Body of pancreas (tissue), 4 donors: ENCODE results near the gene FCGBP. TPM values are rescaled to one million over a fixed set of nuclear protein-coding genes. Genes with fewer than 3 reads are reported as not detected.

Experiments
- ATAC-seq: fragments of 150-250 bp; one replicate; pipeline ENCODE4 v1.9.1; 2016
- DNase-seq, 4 donors: peaks; one replicate each; pipeline ENCODE4 v3.0.0-alpha.2; 2019
- H3K27ac ChIP-seq, 4 donors: fragments of 200-600 bp; sonication (generic); 1 replicate in 3 of 4; 2 replicates in 1 of 4; pipeline versions ENCODE4 v1.5.1 to v1.6.1; 2016 to 2019; ENCODE audit warnings: mild to moderate bottlenecking in 1 of 4, mixed read lengths in 1 of 4, moderate library complexity in 1 of 4
- H3K27me3 ChIP-seq, 2 donors: fragments of 200-600 bp; sonication (generic); one replicate each; pipeline ENCODE4 v1.6.0; 2016; ENCODE audit warnings: mild to moderate bottlenecking in 1 of 2
- H3K36me3 ChIP-seq, 2 donors: fragments of 200-600 bp; sonication (generic); replicated peaks in 1 of 2; 2 replicates each; pipeline ENCODE4 v1.5.1; 2016; ENCODE audit warnings: low read depth in 2 of 2; ENCODE audit not compliant: insufficient read depth in 1 of 2
- H3K4me1 ChIP-seq: fragments of 200-600 bp; sonication (generic); one replicate; pipeline ENCODE4 v1.6.0; 2016
- H3K4me3 ChIP-seq, 2 donors: fragments of 200-600 bp; sonication (generic); 1 replicate in 1 of 2; 2 replicates in 1 of 2; pipeline ENCODE4 v1.5.1; 2016 to 2019
- H3K9me3 ChIP-seq, 3 donors: fragments of 200-600 bp; sonication (generic); 1 replicate in 2 of 3; 2 replicates in 1 of 3; pipeline ENCODE4 v1.5.1; 2016
- POLR2A ChIP-seq, 3 donors: fragments of 450-650 bp; IDR thresholded peaks; one replicate each; pipeline ENCODE4 v1.6.1; 2016; ENCODE audit warnings: antibody characterized with exemption in 3 of 3, mild to moderate bottlenecking in 2 of 3
- WGBS, 2 donors: methylation state at CpG; one replicate each; pipeline ENCODE4 v1.1.5; 2017; 5-methylcytosine and 5-hydroxymethylcytosine counted together
- intact Hi-C: fragments of 100-400 bp; cut with DNase I; formaldehyde crosslinking; loops from one replicate; pipeline ENCODE4 v1.15.1; 2023
- total RNA-seq, 2 donors: library from RNA; depleted of rRNA; stranded (reverse); fragments of >200 nt; gene quantifications; one replicate each; pipeline ENCODE4 v1.1.0, GENCODE V29; 2016
- TF ChIP-seq, protein P1 (sequence below), 7 experiments: fragments of 450-650 bp in 4 of 7; fragments of 200-600 bp in 3 of 7; sonication (generic) in 3 of 7; IDR thresholded peaks; one replicate each; pipeline ENCODE4 v1.5.1; 2016 to 2019; ENCODE audit warnings: antibody characterized with exemption in 7 of 7

Gene FCGBP
- total RNA-seq, 2 donors from 2014 or later = 19.4 to 24.1 TPM

DNA sequence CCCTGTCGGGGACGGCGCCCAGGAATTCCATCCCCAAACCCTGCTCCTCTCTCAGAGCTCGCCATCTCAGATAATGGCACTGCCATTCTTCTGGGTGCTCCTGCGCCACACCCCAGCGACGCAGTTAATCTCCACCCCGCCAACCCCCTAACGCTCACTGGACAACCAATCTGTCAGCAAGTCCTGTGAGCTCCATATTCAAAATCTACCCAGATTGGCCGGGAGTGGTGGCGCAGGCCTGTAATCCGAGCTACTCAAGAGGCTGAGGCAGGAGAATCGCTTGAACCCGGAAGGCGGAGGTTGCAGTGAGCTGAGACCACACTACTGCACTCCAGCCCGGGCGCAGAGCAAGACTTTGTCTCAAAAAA is 18.6 kb downstream of the FCGBP start:
- no peak for TF ChIP-seq POLR2A (IDR thresholded peaks at IDR 0.05)
- TF ChIP-seq, protein P1, sequence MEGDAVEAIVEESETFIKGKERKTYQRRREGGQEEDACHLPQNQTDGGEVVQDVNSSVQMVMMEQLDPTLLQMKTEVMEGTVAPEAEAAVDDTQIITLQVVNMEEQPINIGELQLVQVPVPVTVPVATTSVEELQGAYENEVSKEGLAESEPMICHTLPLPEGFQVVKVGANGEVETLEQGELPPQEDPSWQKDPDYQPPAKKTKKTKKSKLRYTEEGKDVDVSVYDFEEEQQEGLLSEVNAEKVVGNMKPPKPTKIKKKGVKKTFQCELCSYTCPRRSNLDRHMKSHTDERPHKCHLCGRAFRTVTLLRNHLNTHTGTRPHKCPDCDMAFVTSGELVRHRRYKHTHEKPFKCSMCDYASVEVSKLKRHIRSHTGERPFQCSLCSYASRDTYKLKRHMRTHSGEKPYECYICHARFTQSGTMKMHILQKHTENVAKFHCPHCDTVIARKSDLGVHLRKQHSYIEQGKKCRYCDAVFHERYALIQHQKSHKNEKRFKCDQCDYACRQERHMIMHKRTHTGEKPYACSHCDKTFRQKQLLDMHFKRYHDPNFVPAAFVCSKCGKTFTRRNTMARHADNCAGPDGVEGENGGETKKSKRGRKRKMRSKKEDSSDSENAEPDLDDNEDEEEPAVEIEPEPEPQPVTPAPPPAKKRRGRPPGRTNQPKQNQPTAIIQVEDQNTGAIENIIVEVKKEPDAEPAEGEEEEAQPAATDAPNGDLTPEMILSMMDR (IDR thresholded peaks at IDR 0.05) = no peak
- ATAC-seq (no peak), DNase-seq (no peak)
- Histone ChIP-seq H3K9me3 (no peaks in the 10 kb centered on the region), H3K36me3 (no peaks in the 10 kb centered on the region), H3K4me3 (no peak overlapping the region), H3K27me3 (no peaks in the 10 kb centered on the region), H3K4me1 (peaks cover 8% of the 10 kb centered on the region), H3K27ac (no peak overlapping the region)
- 82 to 84% methylated on average over 13 to 17 of the region's 17 CpGs for WGBS, 2 donors
- intact Hi-C loops = no loop called here

DNA sequence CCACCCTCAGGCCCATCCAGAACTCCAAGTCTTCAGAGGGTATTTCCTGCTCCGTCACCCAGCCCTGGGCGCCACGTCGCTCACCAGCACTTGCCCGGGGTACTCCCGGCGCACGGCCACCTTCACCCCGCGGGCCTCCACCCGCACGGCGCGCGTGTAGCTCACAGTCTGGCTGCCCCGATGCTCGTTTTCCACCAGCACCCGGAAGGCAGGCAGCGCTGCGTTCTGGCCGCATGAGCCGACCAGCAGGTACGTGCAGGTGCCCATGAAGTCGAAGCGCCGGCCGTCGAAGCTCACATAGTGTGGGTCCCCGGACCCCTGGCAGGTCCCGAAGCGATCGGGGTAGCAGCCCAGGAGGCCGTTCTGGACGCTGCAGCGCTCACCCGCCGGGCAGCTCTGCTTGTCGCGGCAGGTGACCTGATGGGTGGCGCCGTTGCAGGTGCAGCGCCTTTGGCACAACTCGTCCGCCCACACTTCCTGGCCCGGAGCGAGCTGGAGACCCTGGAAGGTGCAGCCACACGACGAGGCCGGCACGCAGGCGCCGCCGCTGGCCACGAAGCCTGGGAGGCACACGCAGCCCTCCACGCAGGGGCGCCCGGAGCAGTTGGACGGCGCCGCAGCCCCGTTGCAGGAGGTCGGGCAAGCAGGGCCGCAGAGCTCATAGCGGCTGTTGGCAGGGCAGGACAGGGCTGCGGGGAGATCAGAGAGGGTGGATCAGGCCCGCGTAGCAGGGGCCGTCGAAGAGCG is 19.2 kb downstream of the FCGBP start:
- no peak for DNase-seq

DNA sequence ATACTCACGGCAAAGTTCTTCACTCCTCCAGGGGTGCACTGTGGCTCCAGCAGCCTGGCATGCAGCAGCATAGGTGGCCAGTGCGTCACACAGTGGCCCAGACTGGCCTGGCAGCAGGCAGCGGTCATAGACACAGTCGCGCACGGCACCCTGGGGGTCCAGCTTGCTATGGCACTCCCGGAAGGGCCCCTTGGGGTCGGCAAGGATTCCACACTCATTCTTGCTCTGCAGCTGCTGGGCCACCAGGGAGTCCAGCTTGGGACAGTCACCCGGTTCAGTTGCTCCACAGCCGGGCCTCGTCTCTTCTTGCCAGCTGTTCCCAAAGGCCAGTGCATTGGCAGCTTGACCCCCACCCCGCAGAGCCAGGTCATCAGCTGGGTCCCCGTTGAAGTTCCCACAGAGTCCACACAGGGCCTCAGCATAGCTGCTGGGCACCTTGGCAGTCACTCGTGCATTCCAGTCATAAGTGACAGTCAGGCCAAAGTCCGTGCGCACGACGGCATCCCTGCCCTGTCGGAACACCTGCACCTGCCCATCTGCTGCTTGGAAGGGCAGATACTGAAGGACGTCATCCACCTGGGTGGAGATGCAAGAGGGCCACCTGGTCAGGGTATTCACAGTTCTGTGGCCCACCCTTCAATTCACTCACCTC is 20.6 kb downstream of the FCGBP start:
- Histone ChIP-seq H3K27me3 (no peaks in the 10 kb centered on the region), H3K36me3 (no peaks in the 10 kb centered on the region), H3K4me3 (no peak overlapping the region), H3K9me3 (no peaks in the 10 kb centered on the region), H3K4me1 (peaks cover 8% of the 10 kb centered on the region), H3K27ac (no peak overlapping the region)
- DNase-seq (peak; percentile 22 to 53 (median 40)), ATAC-seq (peak; percentile 70)
- WGBS, 2 donors = 42 to 64% methylated on average over 3 to 20 of the region's 20 CpGs
- no peak for TF ChIP-seq POLR2A (IDR thresholded peaks at IDR 0.05)
- TF ChIP-seq, protein P1 (IDR thresholded peaks at IDR 0.05) = no peak
- intact Hi-C loops = no loop called here

More for the DNA sequence above, 19.2 kb downstream of the FCGBP start:
- WGBS, 2 donors = 67 to 89% methylated on average over 32 to 50 of the region's 71 CpGs
- Histone ChIP-seq H3K4me1 (peaks cover 8% of the 10 kb centered on the region), H3K9me3 (no peaks in the 10 kb centered on the region), H3K27ac (no peak overlapping the region), H3K36me3 (no peaks in the 10 kb centered on the region), H3K4me3 (no peak overlapping the region), H3K27me3 (no peaks in the 10 kb centered on the region)
- intact Hi-C loops = no loop called here
- TF ChIP-seq, protein P1 (IDR thresholded peaks at IDR 0.05) = no peak
- TF ChIP-seq POLR2A (IDR thresholded peaks at IDR 0.05) = no peak
- no peak for ATAC-seq

DNA sequence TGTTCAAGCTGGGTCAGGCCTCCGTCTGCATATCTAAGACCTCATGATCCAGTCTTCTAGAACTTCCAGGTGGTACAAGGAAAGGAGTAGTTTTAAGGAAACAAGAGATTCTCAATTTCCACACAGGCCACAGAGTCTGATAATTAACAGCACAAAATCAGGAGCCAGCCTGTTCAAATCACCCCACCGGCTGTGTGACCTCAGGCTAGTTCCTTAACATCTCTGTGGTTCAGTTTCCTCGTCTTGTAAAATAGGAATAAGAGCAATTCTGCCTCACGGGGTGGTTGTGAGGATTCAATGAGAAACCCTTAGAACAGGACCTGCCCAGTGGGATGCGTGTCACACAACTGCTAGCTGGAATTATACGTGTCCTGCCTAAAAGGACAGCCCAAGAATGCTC is 25.6 kb downstream of the FCGBP start:
- WGBS, 2 donors = 76 to 77% methylated on average over 6 of the region's 6 CpGs
- intact Hi-C loops = no loop called here
- TF ChIP-seq, protein P1 (IDR thresholded peaks at IDR 0.05) = no peak
- no peak for TF ChIP-seq POLR2A (IDR thresholded peaks at IDR 0.05)
- Histone ChIP-seq H3K4me1 (peaks cover 3% of the 10 kb centered on the region), H3K27ac (no peak overlapping the region), H3K9me3 (no peaks in the 10 kb centered on the region), H3K4me3 (no peak overlapping the region), H3K36me3 (no peaks in the 10 kb centered on the region), H3K27me3 (no peaks in the 10 kb centered on the region)
- ATAC-seq = no peak
- DNase-seq = no peak
